Endometrium (tissue), 2 donors: ENCODE data around the gene KXD1.
A peak's percentile ranks its signal among the peaks of the same experiment; 100 is the strongest.
"Not testable (repeated sequence)": the region's sequence is repeated elsewhere in the genome, so short reads cannot be mapped to it uniquely, and the experiment has no call there.

Source experiments
- FAIRE-seq: peaks from 2 replicates; lab custom pipeline; 2012; peaks lifted over from hg19 to GRCh38; lab: Jason Lieb, UNC
- donor health status: control.
- donor health status: control.

The KXD1 gene

DNA sequence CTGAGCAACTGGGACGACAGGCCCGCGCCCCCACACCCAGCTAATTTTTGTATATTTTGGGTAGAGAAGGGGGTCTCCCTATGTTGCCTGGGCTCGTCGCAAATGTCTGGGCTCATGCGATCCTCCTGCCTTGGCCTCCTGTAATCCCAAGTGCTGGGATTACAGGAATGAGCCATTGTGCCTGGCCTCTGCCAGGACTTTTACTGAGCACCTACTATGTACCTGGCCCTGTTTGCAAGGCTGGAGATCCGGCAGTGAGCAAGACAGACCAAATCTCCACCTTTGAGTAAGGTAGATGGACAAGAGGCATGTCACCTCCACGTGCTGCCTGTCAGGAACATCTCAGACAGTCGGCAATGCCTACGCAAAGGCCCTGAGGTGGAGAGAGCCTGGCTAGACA, 21.2 kb upstream of the KXD1 start:
- no peak for FAIRE-seq

- no peak for FAIRE-seq
These were observed 20.2 kb upstream of the KXD1 start for GRCh38 chr19:18537431-18537830.

DNA sequence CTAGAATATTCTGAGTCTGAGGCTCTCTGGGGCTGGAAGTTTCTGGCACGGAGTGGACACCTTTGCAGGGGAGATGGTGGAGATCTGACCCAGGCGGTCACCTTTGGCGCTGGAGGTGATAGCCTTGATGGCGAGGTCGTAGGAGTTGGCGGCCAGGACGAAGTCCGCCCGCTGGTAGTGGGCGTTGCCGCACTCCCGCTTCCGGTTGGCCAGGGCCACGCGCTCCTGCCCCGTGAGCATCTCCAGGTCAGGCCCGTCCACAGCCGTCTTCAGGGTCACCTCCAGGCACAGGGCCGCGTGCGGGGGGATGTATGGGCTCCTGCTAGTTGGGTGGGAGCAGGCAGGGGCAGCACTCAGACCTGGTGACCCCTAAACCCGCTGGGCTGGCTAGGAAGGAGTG, 19.6 kb upstream of the KXD1 start:
- no peak for FAIRE-seq

- no peak for FAIRE-seq
These were observed 18.3 kb upstream of the KXD1 start for GRCh38 chr19:18539372-18539771.

DNA sequence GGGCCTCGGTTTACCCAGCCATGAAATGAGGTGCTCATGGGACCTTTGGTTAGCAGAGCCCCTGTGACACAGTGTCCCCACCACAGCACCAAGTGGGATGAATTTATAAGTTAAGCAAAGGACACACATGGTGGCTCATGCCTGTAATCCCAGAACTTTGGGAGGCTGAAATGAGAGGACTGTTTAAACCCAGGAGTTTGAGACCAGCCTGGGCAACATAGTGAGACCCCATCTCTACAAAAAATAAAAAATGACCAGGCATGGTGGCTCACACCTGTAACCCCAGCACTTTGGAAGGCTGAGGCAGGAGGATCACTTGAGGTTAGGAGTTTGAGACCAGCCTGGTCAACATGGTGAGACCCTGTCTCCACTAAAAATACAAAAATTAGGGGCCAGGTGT, 17.5 kb upstream of the KXD1 start:
- FAIRE-seq: not testable (repeated sequence)

DNA sequence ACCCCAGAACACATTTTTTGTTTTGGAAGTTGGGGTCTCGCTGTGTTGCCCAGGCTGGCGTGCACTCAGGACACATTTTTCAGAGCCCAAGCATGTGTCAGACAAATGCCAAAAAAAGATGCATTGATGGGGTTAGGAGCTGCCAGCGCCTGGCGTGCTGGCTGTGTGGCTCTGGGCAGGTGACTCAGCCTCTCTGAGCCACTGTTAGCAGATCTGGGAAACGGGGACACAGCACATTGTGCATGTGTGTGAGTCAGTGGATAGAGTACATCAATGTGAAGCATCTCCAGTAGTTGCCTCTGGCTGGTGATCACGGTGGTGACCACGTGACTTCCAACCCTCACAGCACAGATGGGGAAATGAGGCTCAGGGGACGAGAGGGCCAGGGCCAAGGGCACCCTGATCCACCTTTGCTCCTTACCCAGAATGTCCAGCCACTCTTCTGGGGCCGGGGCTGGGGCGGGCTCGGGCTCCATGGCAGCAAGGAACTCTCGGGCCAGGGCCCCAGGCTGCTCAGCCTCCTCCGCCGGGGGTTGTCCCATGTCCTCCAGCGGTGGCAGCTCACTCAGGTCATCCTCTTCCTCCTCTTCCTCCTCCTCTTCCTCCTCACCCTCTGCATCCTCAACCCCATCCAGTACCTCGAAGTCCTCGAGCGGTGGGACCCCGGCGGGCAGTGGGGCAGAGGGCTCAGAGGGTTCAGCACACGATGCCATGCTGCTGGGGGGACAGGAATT, 16.2 kb upstream of the KXD1 start:
- no peak for FAIRE-seq

DNA sequence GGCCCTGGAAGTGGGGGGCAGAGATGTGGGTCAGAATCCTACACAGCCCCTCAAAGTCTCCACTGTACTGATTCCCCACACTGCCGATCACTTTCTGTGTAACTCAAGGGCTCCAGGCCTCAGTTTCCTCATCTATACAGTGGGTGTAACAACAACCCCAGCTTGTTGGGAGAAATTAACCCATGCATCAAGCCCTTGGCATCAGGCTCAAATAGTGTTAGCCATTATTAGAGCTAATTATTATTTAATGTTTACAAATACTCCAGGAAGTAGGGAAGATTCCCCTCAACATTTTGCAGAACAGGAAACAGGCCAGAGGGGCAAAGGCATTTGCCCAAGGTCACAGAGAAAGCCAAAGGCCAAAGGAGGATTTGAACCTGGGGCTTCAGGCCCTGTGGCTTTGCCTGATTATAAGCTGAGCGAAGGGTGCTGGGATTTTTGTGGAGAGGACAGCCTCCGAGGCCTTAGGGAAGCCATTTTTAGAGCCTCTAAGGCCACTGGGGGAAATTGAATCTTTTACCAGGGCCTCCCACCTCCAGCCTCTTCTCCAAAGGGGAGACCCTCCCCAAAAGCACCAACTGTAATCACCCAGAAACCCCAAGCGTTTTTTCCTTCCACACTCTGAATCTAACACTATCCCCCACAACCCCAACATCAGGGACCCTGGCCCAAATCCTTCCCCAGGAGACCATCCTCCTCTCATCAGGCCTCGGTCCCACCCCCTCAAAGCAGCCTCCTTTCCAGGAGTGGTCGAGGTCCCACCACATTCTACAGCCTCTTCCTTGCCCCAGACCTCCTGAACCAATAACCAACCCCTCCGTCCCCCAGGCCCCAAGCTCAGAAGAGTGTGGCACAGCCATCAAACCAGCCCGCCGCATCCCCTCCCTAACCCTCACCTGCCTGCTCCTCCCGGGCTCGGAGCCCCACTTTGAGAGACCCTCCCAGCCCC, 15.4 kb upstream of the KXD1 start:
- no peak for FAIRE-seq

- no peak for FAIRE-seq
These were observed 14.5 kb upstream of the KXD1 start, which contains the start of gene FKBP8 for GRCh38 chr19:18542941-18543813. Gene FKBP8, minus strand, starts transcription at chr19:18543573. Its CDS starts 1,603 bp downstream, at chr19:18541970.

GRCh38 chr19:18543814-18544475, 13.7 kb upstream of the KXD1 start:
- no peak for FAIRE-seq

DNA sequence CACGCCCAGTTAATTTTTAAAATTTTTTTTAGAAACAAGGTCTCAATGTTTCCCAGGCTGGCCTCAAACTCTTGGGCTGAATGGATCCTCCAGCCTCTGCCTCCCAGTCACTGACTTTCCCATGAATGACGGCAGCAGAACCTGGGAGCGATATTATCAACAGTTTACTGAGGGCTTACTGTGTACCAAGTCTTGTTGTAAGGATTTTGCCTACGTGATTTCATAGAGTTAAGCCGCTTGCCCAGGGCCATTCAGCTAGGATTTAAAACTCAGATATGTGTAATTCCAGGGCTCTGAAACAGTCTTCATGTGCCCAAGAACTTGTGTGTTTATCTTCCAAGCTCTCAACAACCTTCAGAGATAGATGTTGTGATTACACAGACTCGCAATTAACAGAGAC, 6.0 kb upstream of the KXD1 start:
- FAIRE-seq: no peak

- FAIRE-seq: no peak
These were observed 509 bp downstream of the KXD1 start for GRCh38 chr19:18558202-18558555.

DNA sequence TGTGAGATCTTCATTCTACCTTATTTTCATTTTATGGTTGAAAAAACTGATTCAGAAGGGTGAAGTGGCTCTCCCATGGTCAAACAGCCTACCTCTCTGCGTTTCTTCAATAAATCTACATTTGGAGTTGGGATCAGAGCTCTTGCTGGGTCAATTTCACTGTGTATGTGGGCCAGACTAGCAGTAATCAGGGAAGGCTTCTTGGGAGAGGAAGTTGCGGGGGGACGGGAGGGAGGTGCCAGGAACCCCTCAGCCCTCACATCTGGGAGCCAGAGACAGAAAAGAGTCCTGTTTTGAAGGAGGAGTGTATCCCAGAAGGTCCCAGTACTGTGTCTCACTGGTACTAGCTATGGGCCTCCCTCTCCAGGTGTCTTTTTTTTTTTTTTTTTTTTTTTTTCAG, 934 bp downstream of the KXD1 start:
- FAIRE-seq: no peak

DNA sequence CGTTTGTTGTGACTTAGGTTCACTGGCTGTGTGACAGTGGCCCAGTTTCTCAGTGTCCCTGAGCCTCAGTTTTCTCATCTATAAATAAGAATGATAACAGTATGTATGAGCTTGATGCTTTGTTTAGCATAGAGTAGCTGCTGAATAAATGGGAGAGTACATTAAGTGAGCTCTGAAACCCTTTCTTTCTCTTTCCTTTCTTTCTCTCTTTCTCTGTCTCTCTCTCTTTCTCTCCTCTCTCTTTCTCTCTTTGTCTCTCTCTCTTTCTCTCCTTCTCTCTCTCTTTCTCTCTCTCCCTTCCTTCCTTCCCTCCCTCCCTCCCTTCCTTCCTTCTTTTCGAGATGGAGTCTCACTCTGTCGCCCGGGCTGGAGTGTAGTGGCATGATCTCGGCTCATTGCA, 2.0 kb downstream of the KXD1 start:
- FAIRE-seq: no peak

GRCh38 chr19:18562086-18562485, 4.4 kb downstream of the KXD1 start:
- FAIRE-seq: no peak

DNA sequence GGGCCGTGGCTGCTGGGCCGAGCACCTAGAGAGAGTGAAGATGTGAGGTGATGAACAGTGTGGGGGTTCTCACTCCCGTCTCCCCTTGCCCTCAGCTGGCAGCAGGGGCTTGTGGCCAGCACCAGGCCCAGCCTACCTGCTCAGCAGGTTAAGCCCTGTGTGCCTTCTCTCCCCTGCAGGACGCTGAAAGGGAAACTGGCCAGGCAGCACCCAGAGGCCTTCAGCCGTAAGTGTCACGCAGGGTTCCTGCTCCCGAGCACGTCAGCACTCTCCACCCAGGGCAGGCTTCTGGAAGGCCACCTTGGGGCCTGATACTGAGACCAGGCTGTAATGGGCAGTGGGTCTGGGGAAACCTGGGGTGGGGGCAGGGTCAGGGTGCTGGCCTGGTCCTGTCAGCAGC, 9.3 kb downstream of the KXD1 start:
- FAIRE-seq: no peak

DNA sequence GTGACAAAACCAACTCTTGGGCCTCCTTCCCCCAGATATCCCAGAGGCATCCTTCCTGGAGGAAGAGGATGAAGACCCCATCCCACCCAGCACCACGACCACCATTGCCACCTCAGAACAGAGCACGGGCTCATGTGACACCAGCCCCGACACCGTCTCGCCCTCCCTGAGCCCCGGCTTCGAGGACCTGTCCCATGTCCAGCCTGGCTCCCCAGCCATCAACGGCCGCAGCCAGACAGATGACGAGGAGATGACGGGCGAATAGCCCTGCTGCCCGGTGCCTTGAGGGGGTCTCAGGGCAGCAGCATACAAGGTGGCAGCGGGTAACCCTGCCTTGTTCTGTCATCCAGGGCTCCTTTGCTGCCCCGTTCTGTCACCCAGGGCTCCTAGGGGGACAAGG, 10.7 kb downstream of the KXD1 start:
- FAIRE-seq: no peak

DNA sequence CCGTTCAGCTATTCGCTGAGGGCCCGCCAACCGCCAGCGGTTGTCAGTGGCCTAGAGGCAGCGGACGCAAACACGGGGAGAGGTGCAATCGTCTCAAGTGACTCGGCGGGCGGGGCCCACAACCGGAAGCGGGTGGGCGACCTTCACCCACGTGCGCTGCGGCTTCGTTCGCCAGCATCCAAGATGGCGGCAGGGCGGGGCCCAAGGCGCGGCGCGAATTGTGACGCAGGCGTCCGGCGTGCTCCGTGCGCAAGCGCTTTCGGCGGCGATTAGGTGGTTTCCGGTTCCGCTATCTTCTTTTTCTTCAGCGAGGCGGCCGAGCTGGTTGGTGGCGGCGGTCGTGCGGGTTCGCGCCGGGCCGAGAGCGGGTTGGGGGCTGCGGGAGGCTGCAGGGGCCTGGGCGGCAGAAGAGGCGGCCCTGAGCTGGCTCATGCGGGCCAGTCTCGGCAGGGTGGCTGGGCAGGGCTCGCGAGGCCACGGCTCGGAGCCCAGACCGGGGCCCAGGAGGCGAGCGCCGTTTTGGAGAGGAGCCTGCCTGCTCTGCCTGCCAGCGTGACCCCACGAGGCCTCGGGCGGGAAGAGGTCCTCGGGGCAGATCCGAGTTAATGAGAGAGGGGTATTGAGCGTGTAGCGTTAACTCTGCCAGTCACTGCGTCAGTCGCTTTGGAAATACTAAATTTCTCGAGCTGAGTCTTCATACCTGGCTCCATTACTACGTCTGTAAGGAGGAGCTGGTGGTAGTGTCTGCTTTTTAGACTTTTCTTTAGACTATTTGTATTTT, 14.1 kb downstream of the KXD1 start, which contains the start of gene UBA52:
UBA52 (plus strand) TSS at position 294 of the 781 bp plus-strand sequence. CDS start 1,444 bp downstream, outside the sequence.
- FAIRE-seq: peak; percentile 96

- no peak for FAIRE-seq
These were observed 17.1 kb downstream of the KXD1 start for GRCh38 chr19:18574691-18575291.

- no peak for FAIRE-seq
These were observed 18.7 kb downstream of the KXD1 start for GRCh38 chr19:18576383-18576782.

- FAIRE-seq: no peak
These were observed 19.8 kb downstream of the KXD1 start for GRCh38 chr19:18577365-18577914.
